Neural cell (in vitro differentiated cells): ENCODE results near the gene GRID1. TPM values are rescaled to one million over a fixed set of nuclear protein-coding genes. Genes with fewer than 3 reads are reported as not detected.

Source experiments
- H2AFZ ChIP-seq: fragments of 200-600, 300-800 bp; sonication (generic), shearing (Covaris generic); 2 replicates; pipeline ENCODE4 v1.6.0; 2014; ENCODE audit warnings: low read depth, mild to moderate bottlenecking, antibody characterized with exemption, low read length, moderate library complexity
- H3F3A ChIP-seq: fragments of 200-600 bp; shearing (Covaris generic); 2 replicates; pipeline ENCODE4 v1.6.1; 2016; ENCODE audit warnings: mild to moderate bottlenecking, moderate library complexity, mixed read lengths, antibody characterized with exemption, low read length; ENCODE audit not compliant: insufficient read depth, poor library complexity, severe bottlenecking
- H3K27ac ChIP-seq: fragments of 200-600, 300-800 bp; sonication (generic), shearing (Covaris generic); 2 replicates; pipeline ENCODE4 v1.5.1; 2014; ENCODE audit warnings: mild to moderate bottlenecking, low read length, moderate library complexity
- H3K27me3 ChIP-seq: fragments of 300-800, 200-600 bp; sonication (generic), shearing (Covaris generic); 2 replicates; pipeline ENCODE4 v1.6.0; 2014; ENCODE audit warnings: mild to moderate bottlenecking, low read depth, low read length, moderate library complexity; ENCODE audit not compliant: insufficient read depth
- H3K36me3 ChIP-seq: fragments of 300-800, 200-600 bp; sonication (generic), shearing (Covaris generic); 2 replicates; pipeline ENCODE4 v1.5.1; 2014; ENCODE audit warnings: mild to moderate bottlenecking, antibody characterized with exemption, low read length, moderate library complexity; ENCODE audit not compliant: insufficient read depth
- H3K4me2 ChIP-seq: fragments of 300-800, 200-600 bp; sonication (generic), shearing (Covaris generic); 2 replicates; pipeline ENCODE4 v1.6.0; 2014; ENCODE audit warnings: mild to moderate bottlenecking, low read length
- H3K4me3 ChIP-seq: fragments of 300-800, 200-600 bp; sonication (generic), shearing (Covaris generic); 2 replicates; pipeline ENCODE4 v1.5.1; 2014; ENCODE audit warnings: mild to moderate bottlenecking, low read length, moderate library complexity
- H3K79me2 ChIP-seq: fragments of 200-600 bp; shearing (Covaris generic); replicated peaks from 2 replicates; pipeline ENCODE4 v1.6.0; 2014; ENCODE audit warnings: mild to moderate bottlenecking, low read length, moderate library complexity; ENCODE audit not compliant: insufficient read depth
- H3K9ac ChIP-seq: fragments of 300-800, 200-600 bp; sonication (generic), shearing (Covaris generic); 2 replicates; pipeline ENCODE4 v1.6.1; 2016; ENCODE audit warnings: mild to moderate bottlenecking, low read length, mixed read lengths
- H3K9me2 ChIP-seq: fragments of 200-600 bp; shearing (Covaris generic); 2 replicates; pipeline ENCODE4 v1.6.1; 2016; ENCODE audit warnings: mild to moderate bottlenecking, low read length, mixed read lengths; ENCODE audit not compliant: insufficient read depth
- H3K9me3 ChIP-seq: fragments of 200-600, 300-800 bp; sonication (generic), shearing (Covaris generic); 2 replicates; pipeline ENCODE4 v1.6.1; 2016; ENCODE audit warnings: mild to moderate bottlenecking, mixed run types, low read length, moderate library complexity, mixed read lengths
- H4K20me1 ChIP-seq: fragments of 200-600 bp; shearing (Covaris generic); 2 replicates; pipeline ENCODE4 v1.6.1; 2016; ENCODE audit warnings: mild to moderate bottlenecking, mixed run types; ENCODE audit not compliant: insufficient read depth
- EP300 ChIP-seq: fragments of 450-650 bp; conservative IDR thresholded peaks from 2 replicates; pipeline ENCODE4 v1.6.1; 2014; ENCODE audit warnings: antibody characterized with exemption, mild to moderate bottlenecking, moderate library complexity; ENCODE audit not compliant: poor library complexity, severe bottlenecking
- EZH2 ChIP-seq: fragments of 200-600, 300-800 bp; shearing (Covaris generic), sonication (generic); IDR thresholded peaks from 2 replicates; pipeline ENCODE4 v1.6.1; 2014; ENCODE audit warnings: antibody characterized with exemption, low read length, borderline replicate concordance, mild to moderate bottlenecking; ENCODE audit not compliant: insufficient read depth, poor library complexity, severe bottlenecking
- MXI1 ChIP-seq: fragments of 450-650 bp; conservative IDR thresholded peaks from 2 replicates; pipeline ENCODE4 v1.6.1; 2014; ENCODE audit warnings: antibody characterized with exemption, mild to moderate bottlenecking; ENCODE audit not compliant: poor library complexity, severe bottlenecking
- POLR2AphosphoS5 ChIP-seq: IDR thresholded peaks from 2 replicates; pipeline ENCODE4 v1.6.1; 2012
- RAD21 ChIP-seq: fragments of 450-650 bp; conservative IDR thresholded peaks from 2 replicates; pipeline ENCODE4 v1.6.1; 2014; ENCODE audit warnings: antibody characterized with exemption, mild to moderate bottlenecking, moderate library complexity
- SMC3 ChIP-seq: fragments of 450-650 bp; conservative IDR thresholded peaks from 2 replicates; pipeline ENCODE4 v1.6.1; 2014; ENCODE audit warnings: antibody characterized with exemption, mild to moderate bottlenecking, moderate library complexity; ENCODE audit not compliant: poor library complexity
- TAF1 ChIP-seq: IDR thresholded peaks from 2 replicates; pipeline ENCODE4 v1.6.1; 2012; ENCODE audit warnings: low read depth
- polyA plus RNA-seq: library from polyadenylated mRNA; depleted of rRNA; stranded (reverse); fragments of >200 nt; gene quantifications from 2 replicates; pipeline ENCODE4 v1.2.3, GENCODE V29; 2014
- TF ChIP-seq, protein P1 (sequence below): IDR thresholded peaks from 2 replicates; pipeline ENCODE4 v1.6.1; 2012; ENCODE audit warnings: borderline replicate concordance
- TF ChIP-seq, protein P2 (sequence below): fragments of 450-650 bp; IDR thresholded peaks from 2 replicates; pipeline ENCODE4 v1.5.1; 2014; ENCODE audit warnings: antibody characterized with exemption, mild to moderate bottlenecking, moderate library complexity; ENCODE audit not compliant: poor library complexity, severe bottlenecking

GRID1 gene
- polyA plus RNA-seq, 1 donor from 2014 or later, result 7.3 TPM

DNA sequence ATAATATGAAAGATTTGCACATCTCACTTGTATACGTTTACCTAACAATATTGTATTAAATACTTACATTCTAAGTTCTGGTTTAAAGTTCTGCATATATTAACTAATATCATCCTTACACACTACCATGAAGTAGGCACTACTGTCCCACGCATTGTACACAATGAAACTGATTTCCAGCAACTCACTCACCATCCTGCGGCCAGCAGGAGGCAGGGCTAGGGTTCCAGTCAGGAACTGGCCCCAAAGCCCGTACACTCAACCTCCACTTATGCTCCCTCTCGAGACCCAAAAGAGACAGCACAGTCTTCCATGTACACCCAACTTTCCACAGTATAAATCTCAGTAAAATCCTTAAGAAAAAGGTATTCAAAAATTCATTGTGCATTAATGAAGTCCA is 41.4 kb downstream of the GRID1 start:
- Histone ChIP-seq H3K9ac (no peak overlapping the region), H3K4me2 (no peak overlapping the region), H3F3A (no peaks in the 10 kb centered on the region), H3K4me3 (no peak overlapping the region), H4K20me1 (no peaks in the 10 kb centered on the region), H3K27ac (no peak overlapping the region), H3K9me2 (no peaks in the 10 kb centered on the region), H3K36me3 (no peaks in the 10 kb centered on the region), H2AFZ (no peak overlapping the region), H3K27me3 (no peaks in the 10 kb centered on the region), H3K79me2 (no peaks in the 10 kb centered on the region), H3K9me3 (no peaks in the 10 kb centered on the region)
- no peak for TF ChIP-seq MXI1
- TF ChIP-seq RAD21, result no peak
- TF ChIP-seq, protein P1, sequence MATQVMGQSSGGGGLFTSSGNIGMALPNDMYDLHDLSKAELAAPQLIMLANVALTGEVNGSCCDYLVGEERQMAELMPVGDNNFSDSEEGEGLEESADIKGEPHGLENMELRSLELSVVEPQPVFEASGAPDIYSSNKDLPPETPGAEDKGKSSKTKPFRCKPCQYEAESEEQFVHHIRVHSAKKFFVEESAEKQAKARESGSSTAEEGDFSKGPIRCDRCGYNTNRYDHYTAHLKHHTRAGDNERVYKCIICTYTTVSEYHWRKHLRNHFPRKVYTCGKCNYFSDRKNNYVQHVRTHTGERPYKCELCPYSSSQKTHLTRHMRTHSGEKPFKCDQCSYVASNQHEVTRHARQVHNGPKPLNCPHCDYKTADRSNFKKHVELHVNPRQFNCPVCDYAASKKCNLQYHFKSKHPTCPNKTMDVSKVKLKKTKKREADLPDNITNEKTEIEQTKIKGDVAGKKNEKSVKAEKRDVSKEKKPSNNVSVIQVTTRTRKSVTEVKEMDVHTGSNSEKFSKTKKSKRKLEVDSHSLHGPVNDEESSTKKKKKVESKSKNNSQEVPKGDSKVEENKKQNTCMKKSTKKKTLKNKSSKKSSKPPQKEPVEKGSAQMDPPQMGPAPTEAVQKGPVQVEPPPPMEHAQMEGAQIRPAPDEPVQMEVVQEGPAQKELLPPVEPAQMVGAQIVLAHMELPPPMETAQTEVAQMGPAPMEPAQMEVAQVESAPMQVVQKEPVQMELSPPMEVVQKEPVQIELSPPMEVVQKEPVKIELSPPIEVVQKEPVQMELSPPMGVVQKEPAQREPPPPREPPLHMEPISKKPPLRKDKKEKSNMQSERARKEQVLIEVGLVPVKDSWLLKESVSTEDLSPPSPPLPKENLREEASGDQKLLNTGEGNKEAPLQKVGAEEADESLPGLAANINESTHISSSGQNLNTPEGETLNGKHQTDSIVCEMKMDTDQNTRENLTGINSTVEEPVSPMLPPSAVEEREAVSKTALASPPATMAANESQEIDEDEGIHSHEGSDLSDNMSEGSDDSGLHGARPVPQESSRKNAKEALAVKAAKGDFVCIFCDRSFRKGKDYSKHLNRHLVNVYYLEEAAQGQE, result no peak
- TF ChIP-seq POLR2AphosphoS5, result no peak
- no peak for TF ChIP-seq SMC3
- no peak for TF ChIP-seq EP300
- no peak for TF ChIP-seq EZH2
- TF ChIP-seq TAF1, result no peak
- TF ChIP-seq, protein P2, sequence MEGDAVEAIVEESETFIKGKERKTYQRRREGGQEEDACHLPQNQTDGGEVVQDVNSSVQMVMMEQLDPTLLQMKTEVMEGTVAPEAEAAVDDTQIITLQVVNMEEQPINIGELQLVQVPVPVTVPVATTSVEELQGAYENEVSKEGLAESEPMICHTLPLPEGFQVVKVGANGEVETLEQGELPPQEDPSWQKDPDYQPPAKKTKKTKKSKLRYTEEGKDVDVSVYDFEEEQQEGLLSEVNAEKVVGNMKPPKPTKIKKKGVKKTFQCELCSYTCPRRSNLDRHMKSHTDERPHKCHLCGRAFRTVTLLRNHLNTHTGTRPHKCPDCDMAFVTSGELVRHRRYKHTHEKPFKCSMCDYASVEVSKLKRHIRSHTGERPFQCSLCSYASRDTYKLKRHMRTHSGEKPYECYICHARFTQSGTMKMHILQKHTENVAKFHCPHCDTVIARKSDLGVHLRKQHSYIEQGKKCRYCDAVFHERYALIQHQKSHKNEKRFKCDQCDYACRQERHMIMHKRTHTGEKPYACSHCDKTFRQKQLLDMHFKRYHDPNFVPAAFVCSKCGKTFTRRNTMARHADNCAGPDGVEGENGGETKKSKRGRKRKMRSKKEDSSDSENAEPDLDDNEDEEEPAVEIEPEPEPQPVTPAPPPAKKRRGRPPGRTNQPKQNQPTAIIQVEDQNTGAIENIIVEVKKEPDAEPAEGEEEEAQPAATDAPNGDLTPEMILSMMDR, result no peak

DNA sequence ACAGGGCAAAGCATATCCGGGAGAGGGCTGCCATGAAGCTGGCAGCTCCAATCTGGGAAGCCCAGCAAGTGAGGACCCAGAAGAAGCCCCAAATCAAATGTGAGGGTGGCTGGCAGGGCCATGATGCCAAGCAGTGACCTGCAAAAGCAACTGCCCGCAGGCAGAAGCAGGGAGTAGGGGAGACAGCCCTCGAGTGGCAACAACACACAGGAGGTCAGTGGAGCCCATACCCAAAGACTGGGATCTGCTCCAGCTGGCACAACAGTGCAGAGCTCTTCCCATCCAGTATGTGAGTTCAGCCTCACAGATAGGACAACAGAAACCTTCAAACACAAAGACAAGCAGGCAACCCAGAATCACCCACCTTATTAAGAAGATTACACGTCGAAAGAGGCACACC is 45.0 kb downstream of the GRID1 start:
- no peaks in the 10 kb centered on the region for H3K79me2 ChIP-seq
- TF ChIP-seq EZH2 (no peak), RAD21 (no peak), SMC3 (no peak), TAF1 (no peak)
- TF ChIP-seq, protein P1, result no peak

More for the DNA sequence above, 45.0 kb downstream of the GRID1 start:
- Histone ChIP-seq H3K27me3 (no peaks in the 10 kb centered on the region), H3K9me3 (no peaks in the 10 kb centered on the region), H3K9ac (no peak overlapping the region), H3K36me3 (no peaks in the 10 kb centered on the region), H3F3A (no peaks in the 10 kb centered on the region), H3K9me2 (no peaks in the 10 kb centered on the region), H3K4me2 (no peak overlapping the region), H4K20me1 (no peaks in the 10 kb centered on the region), H3K4me3 (no peak overlapping the region), H2AFZ (no peak overlapping the region), H3K27ac (no peak overlapping the region)
